HepG2 (cell line): Measurements from ENCODE around the gene SSBP2. TPM values are rescaled to one million over a fixed set of nuclear protein-coding genes. Genes with fewer than 3 reads are reported as not detected.

Experiments used
- ATAC-seq: fragments of 200-7000 bp; cut with Tn5 transposase; 3 replicates; pipeline ENCODE4 v1.9.1; 2020; ENCODE audit warnings: mild to moderate bottlenecking, moderate library complexity
- BruUV-seq: library from RNA; stranded (reverse); fragments of 400-500 nt; replicated peaks from 2 replicates; lab custom pipeline; 2021; lab: Mats Ljungman, UMichigan
- CTCF ChIA-PET: fragments of 300-600 bp; formaldehyde crosslinking; extraction: SDS; loops from one replicate; lab custom pipeline; 2021; ENCODE audit warnings: low total read pairs, inconsistent platforms, low intra/inter-chr PET ratio; lab: Yijun Ruan, JAX
- POLR2A ChIA-PET: fragments of 350-600 bp; sonication (Branson Sonifier 250); formaldehyde crosslinking; loops from one replicate; lab custom pipeline; 2020; ENCODE audit warnings: antibody characterized with exemption, inconsistent platforms; lab: Yijun Ruan, JAX
- DNase-seq: peaks from one replicate; pipeline ENCODE4 v3.0.0-alpha.2; 2015; ENCODE audit warnings: low spot score
- FAIRE-seq: peaks from 3 replicates; lab custom pipeline; 2011; peaks lifted over from hg19 to GRCh38; lab: Jason Lieb, UNC
- H2AFZ ChIP-seq: one replicate; pipeline ENCODE4 v1.6.1; 2011; ENCODE audit warnings: low read length, inconsistent platforms
- H3K27ac ChIP-seq: fragments of 300-600 bp; 3 replicates; pipeline ENCODE4 v1.8.0; 2011; ENCODE audit warnings: mixed run types, mild to moderate bottlenecking, mixed read lengths, low read length, inconsistent platforms; ENCODE audit not compliant: insufficient read depth; ENCODE audit errors: extremely low read length
- H3K27me3 ChIP-seq, 2 experiments: fragments of 200-600 bp in 1 of 2; 2 replicates in 1 of 2; 3 replicates in 1 of 2; pipeline versions ENCODE4 v1.6.0 to v1.8.0; 2011; ENCODE audit warnings: low read length in 2 of 2, mild to moderate bottlenecking in 2 of 2, moderate library complexity in 2 of 2, inconsistent platforms in 1 of 2; ENCODE audit not compliant: insufficient read depth in 2 of 2, control insufficient read depth in 1 of 2
- H3K36me3 ChIP-seq, 2 experiments: fragments of 200-600 bp in 1 of 2; replicated peaks in 1 of 2; 2 replicates in 1 of 2; 3 replicates in 1 of 2; pipeline versions ENCODE4 v1.5.1 to v1.8.0; 2011; ENCODE audit warnings: low read length in 2 of 2, inconsistent platforms in 1 of 2; ENCODE audit not compliant: insufficient read depth in 2 of 2, control insufficient read depth in 1 of 2
- H3K4me1 ChIP-seq: 2 replicates; pipeline ENCODE4 v1.5.1; 2012; ENCODE audit warnings: low read length, inconsistent platforms; ENCODE audit not compliant: insufficient read depth
- H3K4me2 ChIP-seq: 2 replicates; pipeline ENCODE4 v1.6.0; 2011; ENCODE audit warnings: low read depth, low read length, inconsistent platforms
- H3K4me3 ChIP-seq, 3 experiments: fragments of 200-600 bp in 1 of 3; sonication (generic), shearing (Covaris generic) in 1 of 3; replicated peaks in 1 of 3; 2 replicates each; pipeline ENCODE4 v1.5.1; 2011 to 2016; ENCODE audit warnings: low read length in 3 of 3, inconsistent platforms in 2 of 3, low read depth in 2 of 3, mild to moderate bottlenecking in 2 of 3, control low read depth in 1 of 3, mixed read lengths in 1 of 3; ENCODE audit not compliant: insufficient read depth in 1 of 3
- H3K79me2 ChIP-seq: one replicate; pipeline ENCODE4 v1.6.1; 2011; ENCODE audit warnings: low read length, inconsistent platforms; ENCODE audit not compliant: insufficient read depth
- H3K9ac ChIP-seq: 2 replicates; pipeline ENCODE4 v1.6.0; 2011; ENCODE audit warnings: mild to moderate bottlenecking, low read depth, low read length, inconsistent platforms; ENCODE audit not compliant: insufficient read depth
- H3K9me3 ChIP-seq: 2 replicates; pipeline ENCODE4 v1.5.1; 2012; ENCODE audit warnings: mild to moderate bottlenecking, low read length
- H4K20me1 ChIP-seq: 2 replicates; pipeline ENCODE4 v1.6.0; 2011; ENCODE audit warnings: inconsistent platforms, mild to moderate bottlenecking, low read length, moderate library complexity; ENCODE audit not compliant: insufficient read depth
- ELF1 ChIP-seq: sonication (generic); formaldehyde crosslinking; IDR thresholded peaks from 2 replicates; pipeline ENCODE4 v1.4.0; 2020; ENCODE audit warnings: missing genetic modification reagents
- FIP1L1 ChIP-seq: fragments of 200-400 bp; formaldehyde crosslinking; IDR thresholded peaks from 2 replicates; pipeline ENCODE4 v1.6.1; 2018; ENCODE audit warnings: low read depth, mild to moderate bottlenecking, low read length, moderate library complexity, borderline replicate concordance; ENCODE audit not compliant: insufficient read depth
- TRIM24 ChIP-seq: sonication (generic); formaldehyde crosslinking; IDR thresholded peaks from 2 replicates; pipeline ENCODE4 v1.8.0; 2022; ENCODE audit warnings: mild to moderate bottlenecking, missing genetic modification reagents
- ZFP82 ChIP-seq: sonication (generic); formaldehyde crosslinking; IDR thresholded peaks from 2 replicates; pipeline ENCODE4 v1.5.1; 2020; ENCODE audit warnings: mild to moderate bottlenecking, missing genetic modification reagents, borderline replicate concordance
- ZIK1 ChIP-seq: sonication (generic); formaldehyde crosslinking; IDR thresholded peaks from 2 replicates; pipeline ENCODE4 v1.5.0; 2020; ENCODE audit warnings: mild to moderate bottlenecking, low read depth, missing genetic modification reagents, borderline replicate concordance
- ZNF660 ChIP-seq: sonication (generic); formaldehyde crosslinking; IDR thresholded peaks from 2 replicates; pipeline ENCODE4 v1.5.1; 2020; ENCODE audit warnings: mild to moderate bottlenecking, low read depth, missing genetic modification reagents, borderline replicate concordance
- ZNF672 ChIP-seq: sonication (generic); formaldehyde crosslinking; IDR thresholded peaks from 2 replicates; pipeline ENCODE4 v1.8.1; 2022; ENCODE audit warnings: missing genetic modification reagents
- WGBS: methylation state at CpG from one replicate; pipeline ENCODE4 v1.1.6; 2017; ENCODE audit warnings: low lambda C conversion rate; 5-methylcytosine and 5-hydroxymethylcytosine counted together
- in situ Hi-C: cut with HindIII; loops from 2 replicates; pipeline ENCODE4 v1.10.0; 2017; ENCODE audit warnings: low pct_unique_long_range_greater_than_20kb; ENCODE audit not compliant: extremely low pct_ligation_motif_present
- intact Hi-C: fragments of 100-400 bp; cut with micrococcal nuclease; formaldehyde crosslinking; loops from one replicate; pipeline ENCODE4 v1.10.0; 2022; ENCODE audit not compliant: unreplicated experiment
- polyA plus RNA-seq, 8 experiments: library from polyadenylated mRNA; depleted of rRNA in 3 of 8; stranded (reverse) in 7 of 8; unstranded in 1 of 8; fragments of >200 nt; fragmentation: Illumina TruSeq in 4 of 8; extraction: Trizol in 4 of 8; gene quantifications; 2 replicates each; pipeline versions ENCODE4 v1.2.1 to v1.2.3, GENCODE V29; 2011 to 2016; ENCODE audit warnings: low read depth in 4 of 8, missing spikeins in 1 of 8, mixed read lengths in 1 of 8; ENCODE audit not compliant: insufficient read depth in 1 of 8
- total RNA-seq, 5 experiments: library from RNA; depleted of rRNA; stranded (reverse); fragments of >200 nt; fragmentation: Illumina TruSeq; extraction: Trizol; gene quantifications; 2 replicates each; pipeline ENCODE4 v1.2.3, GENCODE V29; 2016; ENCODE audit warnings: low read depth in 1 of 5
- TF ChIP-seq, protein P1 (sequence below): sonication (generic); formaldehyde crosslinking; IDR thresholded peaks from 2 replicates; pipeline ENCODE4 v1.4.0; 2020; ENCODE audit warnings: mild to moderate bottlenecking, missing genetic modification reagents
- TF ChIP-seq, protein P2 (sequence below): sonication (generic); formaldehyde crosslinking; IDR thresholded peaks from 2 replicates; pipeline ENCODE4 v1.4.0; 2020; ENCODE audit warnings: missing genetic modification reagents; ENCODE audit errors: not compliant biosample characterization
- TF ChIP-seq, protein P3 (sequence below): sonication (generic); formaldehyde crosslinking; IDR thresholded peaks from 2 replicates; pipeline ENCODE4 v1.5.0; 2020; ENCODE audit warnings: missing genetic modification reagents
- TF ChIP-seq, protein P4 (sequence below): sonication (generic); formaldehyde crosslinking; IDR thresholded peaks from 2 replicates; pipeline ENCODE4 v1.9.0; 2021; ENCODE audit warnings: missing genetic modification reagents, borderline replicate concordance

The SSBP2 gene
- total and polyA plus RNA-seq, 2 of the 13 experiments (the other 11 are each of a cell fraction or from before 2014, with no cell fraction given): 0.16 TPM; not detected in 1

DNA sequence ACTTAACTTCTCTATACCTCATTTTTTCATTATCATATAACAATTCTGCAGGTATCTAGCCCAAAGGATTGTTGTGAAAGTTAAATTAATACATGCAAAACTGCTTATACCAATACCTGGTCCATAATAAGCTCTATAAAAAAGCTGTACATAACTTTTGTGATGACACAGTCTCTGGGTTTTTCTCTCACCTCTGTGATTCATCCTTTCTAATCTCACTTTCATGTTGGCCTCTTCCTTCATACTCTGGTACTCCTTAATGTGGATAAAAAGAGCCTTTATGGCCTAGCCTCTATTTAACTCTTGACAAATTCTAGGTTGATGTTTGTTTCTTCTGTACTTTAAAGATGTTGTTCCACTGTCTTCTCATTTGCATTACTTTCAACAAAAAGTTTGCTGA lies 194.1 kb downstream of the SSBP2 start (continued):
- TF ChIP-seq, protein P1, sequence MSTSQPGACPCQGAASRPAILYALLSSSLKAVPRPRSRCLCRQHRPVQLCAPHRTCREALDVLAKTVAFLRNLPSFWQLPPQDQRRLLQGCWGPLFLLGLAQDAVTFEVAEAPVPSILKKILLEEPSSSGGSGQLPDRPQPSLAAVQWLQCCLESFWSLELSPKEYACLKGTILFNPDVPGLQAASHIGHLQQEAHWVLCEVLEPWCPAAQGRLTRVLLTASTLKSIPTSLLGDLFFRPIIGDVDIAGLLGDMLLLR (CRISPR knock-in tag): no peak

DNA sequence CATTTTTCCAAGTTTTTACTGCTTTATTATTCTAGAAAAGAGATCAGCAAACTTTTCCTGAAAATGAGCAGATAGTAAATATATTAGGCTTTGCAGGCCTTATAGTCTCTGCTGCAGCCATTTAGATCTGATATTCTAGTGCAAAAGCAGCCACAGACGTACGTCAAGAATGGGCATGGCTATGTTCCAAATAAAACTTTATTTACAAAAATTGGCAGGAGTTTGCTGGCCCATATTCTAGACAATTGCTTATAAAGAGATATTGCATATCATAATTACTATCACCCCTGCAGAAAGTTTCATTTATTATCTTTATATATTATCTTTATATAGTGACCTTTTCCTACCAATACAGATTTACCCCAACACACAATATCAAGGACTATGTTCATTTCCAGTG lies 195.0 kb downstream of the SSBP2 start:
- CTCF ChIA-PET: no interaction called here
- H3K79me2 ChIP-seq: no peaks in the 10 kb centered on the region
- intact Hi-C loops: no loop called here
- in situ Hi-C loops: no loop called here
- POLR2A ChIA-PET: no interaction called here
- no peak for FAIRE-seq
- no peak overlapping the region for H3K4me2 ChIP-seq
- ATAC-seq: no peak
- no TSS peak for BruUV-seq
- TF ChIP-seq ELF1 (CRISPR knock-in tag) (no peak), ZFP82 (no peak), ZIK1 (no peak), TRIM24 (CRISPR knock-in tag) (no peak), FIP1L1 (no peak), ZNF672 (CRISPR knock-in tag) (no peak), ZNF660 (CRISPR knock-in tag) (no peak)
- TF ChIP-seq, protein P2, sequence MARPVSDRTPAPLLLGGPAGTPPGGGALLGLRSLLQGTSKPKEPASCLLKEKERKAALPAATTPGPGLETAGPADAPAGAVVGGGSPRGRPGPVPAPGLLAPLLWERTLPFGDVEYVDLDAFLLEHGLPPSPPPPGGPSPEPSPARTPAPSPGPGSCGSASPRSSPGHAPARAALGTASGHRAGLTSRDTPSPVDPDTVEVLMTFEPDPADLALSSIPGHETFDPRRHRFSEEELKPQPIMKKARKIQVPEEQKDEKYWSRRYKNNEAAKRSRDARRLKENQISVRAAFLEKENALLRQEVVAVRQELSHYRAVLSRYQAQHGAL (CRISPR knock-in tag): no peak
- TF ChIP-seq, protein P3, sequence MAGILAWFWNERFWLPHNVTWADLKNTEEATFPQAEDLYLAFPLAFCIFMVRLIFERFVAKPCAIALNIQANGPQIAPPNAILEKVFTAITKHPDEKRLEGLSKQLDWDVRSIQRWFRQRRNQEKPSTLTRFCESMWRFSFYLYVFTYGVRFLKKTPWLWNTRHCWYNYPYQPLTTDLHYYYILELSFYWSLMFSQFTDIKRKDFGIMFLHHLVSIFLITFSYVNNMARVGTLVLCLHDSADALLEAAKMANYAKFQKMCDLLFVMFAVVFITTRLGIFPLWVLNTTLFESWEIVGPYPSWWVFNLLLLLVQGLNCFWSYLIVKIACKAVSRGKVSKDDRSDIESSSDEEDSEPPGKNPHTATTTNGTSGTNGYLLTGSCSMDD (CRISPR knock-in tag): no peak
- TF ChIP-seq, protein P4, sequence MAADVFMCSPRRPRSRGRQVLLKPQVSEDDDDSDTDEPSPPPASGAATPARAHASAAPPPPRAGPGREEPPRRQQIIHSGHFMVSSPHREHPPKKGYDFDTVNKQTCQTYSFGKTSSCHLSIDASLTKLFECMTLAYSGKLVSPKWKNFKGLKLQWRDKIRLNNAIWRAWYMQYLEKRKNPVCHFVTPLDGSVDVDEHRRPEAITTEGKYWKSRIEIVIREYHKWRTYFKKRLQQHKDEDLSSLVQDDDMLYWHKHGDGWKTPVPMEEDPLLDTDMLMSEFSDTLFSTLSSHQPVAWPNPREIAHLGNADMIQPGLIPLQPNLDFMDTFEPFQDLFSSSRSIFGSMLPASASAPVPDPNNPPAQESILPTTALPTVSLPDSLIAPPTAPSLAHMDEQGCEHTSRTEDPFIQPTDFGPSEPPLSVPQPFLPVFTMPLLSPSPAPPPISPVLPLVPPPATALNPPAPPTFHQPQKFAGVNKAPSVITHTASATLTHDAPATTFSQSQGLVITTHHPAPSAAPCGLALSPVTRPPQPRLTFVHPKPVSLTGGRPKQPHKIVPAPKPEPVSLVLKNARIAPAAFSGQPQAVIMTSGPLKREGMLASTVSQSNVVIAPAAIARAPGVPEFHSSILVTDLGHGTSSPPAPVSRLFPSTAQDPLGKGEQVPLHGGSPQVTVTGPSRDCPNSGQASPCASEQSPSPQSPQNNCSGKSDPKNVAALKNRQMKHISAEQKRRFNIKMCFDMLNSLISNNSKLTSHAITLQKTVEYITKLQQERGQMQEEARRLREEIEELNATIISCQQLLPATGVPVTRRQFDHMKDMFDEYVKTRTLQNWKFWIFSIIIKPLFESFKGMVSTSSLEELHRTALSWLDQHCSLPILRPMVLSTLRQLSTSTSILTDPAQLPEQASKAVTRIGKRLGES (CRISPR knock-in tag): no peak
- no peak overlapping the region for H3K27ac ChIP-seq
- no peak for DNase-seq
- H3K27me3 ChIP-seq: no peaks in the 10 kb centered on the region
- no peaks in the 10 kb centered on the region for H4K20me1 ChIP-seq
- no peak overlapping the region for H3K9ac ChIP-seq
- H2AFZ ChIP-seq: no peak overlapping the region
- no peaks in the 10 kb centered on the region for H3K9me3 ChIP-seq
- no peaks in the 10 kb centered on the region for H3K36me3 ChIP-seq
- WGBS: 6% methylated on average over 2 of the region's 2 CpGs
- no peaks in the 10 kb centered on the region for H3K4me1 ChIP-seq
- no peak overlapping the region for H3K4me3 ChIP-seq
